ENCODE data around the gene SDHAF3. TPM values are rescaled to one million over a fixed set of nuclear protein-coding genes. Genes with fewer than 3 reads are reported as not detected.

Gene SDHAF3
- total and polyA plus RNA-seq, 2 of the 8 experiments (the other 6 are each of a cell fraction or from before 2014, with no cell fraction given), result 12.0 to 31.3 TPM

DNA sequence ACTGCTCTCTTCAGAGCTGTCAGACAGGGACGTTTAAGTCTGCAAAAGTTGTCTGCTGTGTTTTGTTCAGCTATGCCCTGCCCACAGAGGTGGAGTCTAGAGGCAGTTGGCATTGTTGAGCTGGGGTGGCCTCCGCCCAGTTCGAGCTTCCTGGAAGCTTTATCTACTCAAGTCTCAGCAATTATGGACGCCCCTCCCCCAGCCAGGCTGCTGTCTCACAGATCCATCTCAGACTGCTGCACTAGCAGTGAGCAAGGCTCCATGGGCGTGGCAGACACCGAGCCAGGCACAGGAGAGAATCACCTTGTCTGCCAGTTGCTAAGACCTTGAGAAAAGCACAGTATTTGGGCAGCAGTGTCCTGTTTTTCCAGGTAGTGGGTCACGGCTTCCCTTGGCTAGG, 98.1 kb downstream of the SDHAF3 start:
- no peaks in the 10 kb centered on the region for H3K27me3 ChIP-seq (replicated peaks in 1 of 4; ENCODE audit: control insufficient read depth in 3 of 4, extremely low read depth in 1 of 4, insufficient read depth in 3 of 4, low read length in 3 of 4)
- no peak overlapping the region for H3K23ac ChIP-seq (ENCODE audit: insufficient read length)
- no peak overlapping the region for H3K56ac ChIP-seq (replicated peaks; ENCODE audit: insufficient read length, low read depth, low read length)
- no peak for FAIRE-seq
- ChIA-PET CTCF (ENCODE audit: partially characterized antibody) (interaction anchor here (1.3 to 1.8 kb wide), 2 partner anchors 9 to 35 kb away, joined by 3 to 6 read pairs; no protein-coding TSS in a partner anchor), POLR2A (ENCODE audit: partially characterized antibody) (no interaction called here)
- no peak overlapping the region for H4K5ac ChIP-seq (ENCODE audit: insufficient read length, low read depth, low read length)
- H3K9me3 ChIP-seq (ENCODE audit: insufficient read depth in 2 of 2, low read depth in 1 of 2, low read length in 1 of 2), result no peaks in the 10 kb centered on the region
- no peak overlapping the region for H3K14ac ChIP-seq (ENCODE audit: insufficient read length)
- no peaks in the 10 kb centered on the region for H3K23me2 ChIP-seq (ENCODE audit: low read depth, low read length)
- H3K79me1 ChIP-seq (ENCODE audit: low read depth, low read length), result no peaks in the 10 kb centered on the region
- H2BK12ac ChIP-seq (ENCODE audit: low read depth, low read length), result no peak overlapping the region
- no peak overlapping the region for H3K4me3 ChIP-seq (ENCODE audit: extremely low read depth in 1 of 4, insufficient read depth in 2 of 4, low read depth in 3 of 4, low read length in 4 of 4)
- no peaks in the 10 kb centered on the region for H3K36me3 ChIP-seq (ENCODE audit: control insufficient read depth in 2 of 4, insufficient read depth in 4 of 4, low read length in 3 of 4)
- no peak overlapping the region for H3K4ac ChIP-seq (replicated peaks; ENCODE audit: insufficient read length, low read depth, low read length)
- H2BK20ac ChIP-seq (ENCODE audit: low read length), result no peak overlapping the region
- H3K27ac ChIP-seq (ENCODE audit: low read depth, low read length), result no peak overlapping the region
- H3K18ac ChIP-seq (ENCODE audit: extremely low read depth, low read length), result no peak overlapping the region
- no peak overlapping the region for H2BK120ac ChIP-seq (replicated peaks; ENCODE audit: low read depth, low read length)
- no peaks in the 10 kb centered on the region for H4K20me1 ChIP-seq (replicated peaks in 1 of 2; ENCODE audit: control insufficient read depth in 1 of 2, insufficient read depth in 2 of 2, low read length in 2 of 2)
- no peaks in the 10 kb centered on the region for H3K79me2 ChIP-seq (ENCODE audit: control insufficient read depth in 1 of 2, insufficient read depth in 2 of 2, low read length in 2 of 2)
- TF ChIP-seq SP1 (IDR thresholded peaks at IDR 0.05; ENCODE audit: low read depth, low read length), result no peak
- no peak for DNase-seq (ENCODE audit: low read depth in 1 of 2, low spot score in 2 of 2)
- H2BK15ac ChIP-seq (ENCODE audit: low read length), result no peak overlapping the region
- no peak overlapping the region for H4K8ac ChIP-seq (ENCODE audit: extremely low read depth, insufficient read depth, low read length)
- peak overlapping the region; percentile 85; the same call in 1 of the 2 replicates for H2AFZ ChIP-seq (ENCODE audit: low read length)
- 83% methylated on average over 7 of the region's 7 CpGs; no CpG with 5 or more reads in 1 of the 2 experiments for WGBS, 2 experiments (ENCODE audit: extremely low coverage in 1 of 2, insufficient coverage in 1 of 2, insufficient read length in 1 of 2, insufficient replicate concordance in 2 of 2, low coverage in 1 of 2, low lambda C conversion rate in 2 of 2, missing lambda C conversion rate in 1 of 2)
- no peak overlapping the region for H3K4me2 ChIP-seq (ENCODE audit: insufficient read depth in 1 of 2, low read depth in 2 of 2, low read length in 2 of 2)
- H2BK5ac ChIP-seq (ENCODE audit: low read depth, low read length), result no peak overlapping the region
- no peak overlapping the region for H2AK5ac ChIP-seq (ENCODE audit: low read depth, low read length)
- H3K4me1 ChIP-seq (replicated peaks in 1 of 4; ENCODE audit: control insufficient read depth in 3 of 4, insufficient read depth in 4 of 4, low read length in 3 of 4), result no peaks in the 10 kb centered on the region
- no peak overlapping the region for H4K91ac ChIP-seq (replicated peaks; ENCODE audit: insufficient read length, low read length)
- H3K9ac ChIP-seq (replicated peaks in 1 of 4; ENCODE audit: extremely low read depth in 1 of 4, low read depth in 3 of 4, low read length in 3 of 4), result no peak overlapping the region

Measured in H1 (cell line).